GM12892 (cell line): ENCODE results near the gene APBA2.

ENCODE experiments used
- DNase-seq: peaks from one replicate; pipeline ENCODE4 v3.0.0; 2011; ENCODE audit not compliant: insufficient read length
- FAIRE-seq: peaks from 2 replicates; lab custom pipeline; 2011; peaks lifted over from hg19 to GRCh38; lab: Jason Lieb, UNC
- POLR2A ChIP-seq: IDR thresholded peaks from 2 replicates; pipeline ENCODE4 v1.6.1; 2011; ENCODE audit warnings: low read depth, low read length, control low read depth
- POLR2AphosphoS5 ChIP-seq: IDR thresholded peaks from 2 replicates; pipeline ENCODE4 v1.6.1; 2011; ENCODE audit warnings: low read depth, low read length, control low read depth
- TAF1 ChIP-seq: IDR thresholded peaks from 2 replicates; pipeline ENCODE4 v1.6.1; 2011; ENCODE audit warnings: low read depth, mild to moderate bottlenecking, control low read depth, low read length, borderline replicate concordance

The APBA2 gene

GRCh38 chr15:28901987-28902745 lies 16.4 kb downstream of the APBA2 start:
- no peak for FAIRE-seq
- TF ChIP-seq TAF1 (no peak), POLR2A (no peak), POLR2AphosphoS5 (no peak)

GRCh38 chr15:28902856-28903255 lies 17.1 kb downstream of the APBA2 start:
- DNase-seq = no peak
- FAIRE-seq = no peak
- TF ChIP-seq POLR2AphosphoS5 = no peak
- no peak for TF ChIP-seq POLR2A
- TF ChIP-seq TAF1 = no peak

More at GRCh38 chr15:28901987-28902745, 16.4 kb downstream of the APBA2 start:
- no peak for DNase-seq

- no peak for DNase-seq
- FAIRE-seq = no peak
- TF ChIP-seq POLR2A (no peak), TAF1 (no peak), POLR2AphosphoS5 (no peak)
These were observed 17.8 kb downstream of the APBA2 start for GRCh38 chr15:28903555-28903954.

GRCh38 chr15:28904003-28904402 lies 18.2 kb downstream of the APBA2 start:
- FAIRE-seq (no peak), DNase-seq (no peak)
- TF ChIP-seq TAF1 (no peak), POLR2A (no peak), POLR2AphosphoS5 (no peak)

GRCh38 chr15:28904541-28905315 lies 19.0 kb downstream of the APBA2 start:
- DNase-seq (no peak), FAIRE-seq (no peak)
- TF ChIP-seq TAF1 = no peak
- no peak for TF ChIP-seq POLR2AphosphoS5
- TF ChIP-seq POLR2A = no peak

GRCh38 chr15:28907338-28907960 lies 21.7 kb downstream of the APBA2 start:
- no peak for FAIRE-seq

GRCh38 chr15:28909958-28910500 lies 24.3 kb downstream of the APBA2 start:
- no peak for DNase-seq
- FAIRE-seq = no peak
- TF ChIP-seq POLR2AphosphoS5 (no peak), POLR2A (no peak), TAF1 (no peak)

More at GRCh38 chr15:28907338-28907960, 21.7 kb downstream of the APBA2 start:
- no peak for DNase-seq
- TF ChIP-seq POLR2AphosphoS5 = no peak
- no peak for TF ChIP-seq POLR2A
- TF ChIP-seq TAF1 = no peak

GRCh38 chr15:28911310-28911931 lies 25.6 kb downstream of the APBA2 start:
- DNase-seq = no peak

GRCh38 chr15:28912422-28912821 lies 26.6 kb downstream of the APBA2 start:
- DNase-seq (no peak), FAIRE-seq (no peak)

More at GRCh38 chr15:28911310-28911931, 25.6 kb downstream of the APBA2 start:
- no peak for FAIRE-seq
- TF ChIP-seq POLR2A (no peak), POLR2AphosphoS5 (no peak), TAF1 (no peak)

GRCh38 chr15:28913171-28913765 lies 27.5 kb downstream of the APBA2 start:
- DNase-seq (no peak), FAIRE-seq (no peak)
- TF ChIP-seq POLR2AphosphoS5 (no peak), POLR2A (no peak), TAF1 (no peak)

More at GRCh38 chr15:28912422-28912821, 26.6 kb downstream of the APBA2 start:
- TF ChIP-seq POLR2A (no peak), POLR2AphosphoS5 (no peak), TAF1 (no peak)
